PC-3 (cell line): Measurements from ENCODE around the gene EHMT1.

Experiments
- CTCF ChIP-seq: fragments of 300-600 bp; sonication (generic); conservative IDR thresholded peaks from 2 replicates; pipeline ENCODE4 v1.5.1; 2017; ENCODE audit warnings: antibody characterized with exemption, low read depth, mild to moderate bottlenecking, low read length
- EZH2 ChIP-seq: fragments of 300-600 bp; sonication (generic); IDR thresholded peaks from one replicate; pipeline ENCODE4 v1.6.1; 2017; ENCODE audit warnings: antibody characterized with exemption, mild to moderate bottlenecking, low read length; ENCODE audit not compliant: unreplicated experiment
- EZH2phosphoT487 ChIP-seq: fragments of 300-600 bp; sonication (generic); IDR thresholded peaks from 2 replicates; pipeline ENCODE4 v1.6.1; 2018; ENCODE audit warnings: mild to moderate bottlenecking, antibody characterized with exemption, low read length, borderline replicate concordance

DNA sequence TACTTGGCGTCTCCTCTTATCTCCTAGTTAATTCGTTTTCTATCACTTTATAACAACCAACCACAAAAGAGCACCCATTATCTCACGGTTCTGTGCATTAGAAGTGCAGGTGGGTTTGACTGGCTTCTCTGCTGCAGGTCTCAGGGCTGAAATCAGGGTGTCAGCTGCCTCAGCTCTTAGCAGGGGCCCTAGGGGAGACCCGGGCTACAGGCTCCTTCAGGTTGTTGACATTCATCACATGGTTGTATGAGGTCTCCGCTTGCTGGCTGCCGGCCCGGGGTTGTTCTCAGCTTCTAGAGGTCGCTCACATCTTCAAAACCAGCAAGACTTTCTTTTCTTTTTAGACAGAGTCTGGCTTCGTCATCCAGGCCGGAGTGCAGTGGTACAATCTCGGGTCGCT, 25.6 kb upstream of the EHMT1 start:
- TF ChIP-seq EZH2phosphoT487 (no peak), CTCF (no peak), EZH2 (no peak)
